ENCODE data around the gene ETNK2.
"Not testable (repeated sequence)": the region's sequence is repeated elsewhere in the genome, so short reads cannot be mapped to it uniquely, and the experiment has no call there.

- TF ChIP-seq, protein P1, sequence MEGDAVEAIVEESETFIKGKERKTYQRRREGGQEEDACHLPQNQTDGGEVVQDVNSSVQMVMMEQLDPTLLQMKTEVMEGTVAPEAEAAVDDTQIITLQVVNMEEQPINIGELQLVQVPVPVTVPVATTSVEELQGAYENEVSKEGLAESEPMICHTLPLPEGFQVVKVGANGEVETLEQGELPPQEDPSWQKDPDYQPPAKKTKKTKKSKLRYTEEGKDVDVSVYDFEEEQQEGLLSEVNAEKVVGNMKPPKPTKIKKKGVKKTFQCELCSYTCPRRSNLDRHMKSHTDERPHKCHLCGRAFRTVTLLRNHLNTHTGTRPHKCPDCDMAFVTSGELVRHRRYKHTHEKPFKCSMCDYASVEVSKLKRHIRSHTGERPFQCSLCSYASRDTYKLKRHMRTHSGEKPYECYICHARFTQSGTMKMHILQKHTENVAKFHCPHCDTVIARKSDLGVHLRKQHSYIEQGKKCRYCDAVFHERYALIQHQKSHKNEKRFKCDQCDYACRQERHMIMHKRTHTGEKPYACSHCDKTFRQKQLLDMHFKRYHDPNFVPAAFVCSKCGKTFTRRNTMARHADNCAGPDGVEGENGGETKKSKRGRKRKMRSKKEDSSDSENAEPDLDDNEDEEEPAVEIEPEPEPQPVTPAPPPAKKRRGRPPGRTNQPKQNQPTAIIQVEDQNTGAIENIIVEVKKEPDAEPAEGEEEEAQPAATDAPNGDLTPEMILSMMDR (IDR thresholded peaks at IDR 0.05) = not testable (repeated sequence)
- TF ChIP-seq POLR2A (IDR thresholded peaks at IDR 0.05; ENCODE audit: low read depth); POLR2AphosphoS5 (IDR thresholded peaks at IDR 0.05); EP300 (IDR thresholded peaks at IDR 0.05): not testable (repeated sequence)
Observed at GRCh38 chr1:204099754-204100153, 52.1 kb downstream of the ETNK2 start.
